ENCODE measurements around the gene CERS3.

The CERS3 gene

GRCh38 chr15:100526027-100526481, 2.7 kb downstream of the CERS3 start:
- DNase-seq, result no peak

- no peak for DNase-seq
These were observed 3.3 kb downstream of the CERS3 start for GRCh38 chr15:100525436-100525835.

- DNase-seq, result no peak
These were observed 4.4 kb downstream of the CERS3 start for GRCh38 chr15:100524326-100524725.

- no peak for DNase-seq
These were observed 6.8 kb downstream of the CERS3 start for GRCh38 chr15:100521907-100522306.

- DNase-seq, result no peak
These were observed 8.4 kb downstream of the CERS3 start for GRCh38 chr15:100520132-100520921.

- DNase-seq, result no peak
These were observed 10.9 kb downstream of the CERS3 start for GRCh38 chr15:100517846-100518245.

- DNase-seq, result no peak
These were observed 11.9 kb downstream of the CERS3 start for GRCh38 chr15:100516643-100517512.

GRCh38 chr15:100515758-100516157, 13.0 kb downstream of the CERS3 start:
- DNase-seq, result no peak

GRCh38 chr15:100508641-100509300, 20.0 kb downstream of the CERS3 start:
- DNase-seq, result no peak

- no peak for DNase-seq
These were observed 26.1 kb downstream of the CERS3 start for GRCh38 chr15:100502651-100503050.

GRCh38 chr15:100501117-100501516, 27.6 kb downstream of the CERS3 start:
- DNase-seq, result no peak

GRCh38 chr15:100500226-100500990, 28.3 kb downstream of the CERS3 start:
- no peak for DNase-seq

- DNase-seq, result no peak
These were observed 32.9 kb downstream of the CERS3 start for GRCh38 chr15:100495861-100496260.

GRCh38 chr15:100493213-100493612, 35.5 kb downstream of the CERS3 start:
- DNase-seq, result no peak

GRCh38 chr15:100484443-100484842, 44.3 kb downstream of the CERS3 start:
- no peak for DNase-seq

- no peak for DNase-seq
These were observed 45.4 kb downstream of the CERS3 start for GRCh38 chr15:100483370-100483769.

- no peak for DNase-seq
These were observed 51.9 kb downstream of the CERS3 start for GRCh38 chr15:100476805-100477204.

- DNase-seq, result no peak
These were observed 56.0 kb downstream of the CERS3 start for GRCh38 chr15:100472736-100473135.

- DNase-seq, result no peak
These were observed 56.8 kb downstream of the CERS3 start for GRCh38 chr15:100471933-100472332.

GRCh38 chr15:100468285-100468684, 60.5 kb downstream of the CERS3 start:
- no peak for DNase-seq

- no peak for DNase-seq
These were observed 62.7 kb downstream of the CERS3 start for GRCh38 chr15:100466073-100466472.

- DNase-seq, result no peak
These were observed 63.9 kb downstream of the CERS3 start for GRCh38 chr15:100464888-100465287.

GRCh38 chr15:100464256-100464655, 64.5 kb downstream of the CERS3 start:
- DNase-seq, result no peak

Data from activated CD8-positive, alpha-beta memory T cell treated with anti-CD3 and anti-CD28 coated beads for 24 hours (primary cell).